Kidney (tissue), 14 donors: ENCODE measurements around the gene CES4A. TPM values are rescaled to one million over a fixed set of nuclear protein-coding genes. Genes with fewer than 3 reads are reported as not detected.

Source experiments
- DNase-seq, 5 donors: peaks; one replicate each; pipeline ENCODE4 v3.0.0-alpha.2; 2013 to 2020
- FAIRE-seq: peaks from 2 replicates; lab custom pipeline; 2012; peaks lifted over from hg19 to GRCh38; lab: Jason Lieb, UNC
- H3K27ac ChIP-seq, 2 donors: one replicate each; pipeline ENCODE4 v1.7.0; 2013; ENCODE audit warnings: low read depth in 2 of 2, low read length in 2 of 2, inconsistent platforms in 1 of 2
- H3K27me3 ChIP-seq: one replicate; pipeline ENCODE4 v1.7.1; 2013; ENCODE audit warnings: low read length, inconsistent platforms; ENCODE audit not compliant: control insufficient read depth, insufficient read depth
- H3K36me3 ChIP-seq, 3 donors: one replicate each; pipeline versions ENCODE4 v1.7.0 to v1.7.1; 2013; ENCODE audit warnings: low read length in 3 of 3, control low read depth in 1 of 3, inconsistent platforms in 1 of 3; ENCODE audit not compliant: insufficient read depth in 3 of 3, control insufficient read depth in 2 of 3
- H3K4me1 ChIP-seq, 3 donors: one replicate each; pipeline versions ENCODE4 v1.7.0 to v1.7.1; 2013; ENCODE audit warnings: low read length in 3 of 3, inconsistent platforms in 1 of 3, low read depth in 1 of 3; ENCODE audit not compliant: control insufficient read depth in 2 of 3, insufficient read depth in 2 of 3
- H3K4me3 ChIP-seq, 3 donors: one replicate each; pipeline versions ENCODE4 v1.7.0 to v1.8.1; 2013; ENCODE audit warnings: low read length in 3 of 3, control low read depth in 1 of 3, inconsistent platforms in 1 of 3
- H3K9ac ChIP-seq, 3 donors: one replicate each; pipeline versions ENCODE4 v1.7.0 to v1.7.1; 2013; ENCODE audit warnings: low read length in 3 of 3, control low read depth in 1 of 3, inconsistent platforms in 1 of 3
- H3K9me3 ChIP-seq, 3 donors: one replicate each; pipeline versions ENCODE4 v1.7.0 to v1.7.1; 2013; ENCODE audit warnings: low read length in 3 of 3, control low read depth in 1 of 3, inconsistent platforms in 1 of 3; ENCODE audit not compliant: control insufficient read depth in 2 of 3, insufficient read depth in 1 of 3
- intact Hi-C: fragments of 100-400 bp; cut with DNase I; formaldehyde crosslinking; loops from one replicate; pipeline ENCODE4 v1.11.1; 2022
- polyA plus RNA-seq: library from polyadenylated mRNA; stranded (reverse); fragments of 350-450 nt; fragmentation: Illumina TruSeq; extraction: RNeasy Lipid Tissue Mini Kit (QIAGEN cat#74804); gene quantifications from one replicate; pipeline ENCODE4 v1.2.3, GENCODE V29; 2014; ENCODE audit warnings: low read depth, low replicate concordance; ENCODE audit not compliant: insufficient read depth
- total RNA-seq: library from RNA; stranded (reverse); fragmentation: NEBNext Ultra II Directional; extraction: Animal tissue kit (Norgen Biotek cat#: 25700); gene quantifications from one replicate; pipeline ENCODE4 v1.2.1, GENCODE V29; 2021
- TF ChIP-seq, protein P1 (sequence below): IDR thresholded peaks from 3 replicates; pipeline ENCODE4 v1.5.1; 2012; ENCODE audit warnings: mild to moderate bottlenecking, moderate library complexity, borderline replicate concordance; ENCODE audit not compliant: insufficient read depth; ENCODE audit errors: extremely low read depth
- donor health status: control.
- donor health status: control.
- donor health status: control.
- donor health status: control.
- donor health status: control.
- donor health status: DM: yes; HTN: yes; CAD: no.
- donor health status: Normal renal cell carcinoma (clear cell type).

The CES4A gene
- total and polyA plus RNA-seq, 2 donors from 2014 or later = 14.9 to 31.7 TPM

DNA sequence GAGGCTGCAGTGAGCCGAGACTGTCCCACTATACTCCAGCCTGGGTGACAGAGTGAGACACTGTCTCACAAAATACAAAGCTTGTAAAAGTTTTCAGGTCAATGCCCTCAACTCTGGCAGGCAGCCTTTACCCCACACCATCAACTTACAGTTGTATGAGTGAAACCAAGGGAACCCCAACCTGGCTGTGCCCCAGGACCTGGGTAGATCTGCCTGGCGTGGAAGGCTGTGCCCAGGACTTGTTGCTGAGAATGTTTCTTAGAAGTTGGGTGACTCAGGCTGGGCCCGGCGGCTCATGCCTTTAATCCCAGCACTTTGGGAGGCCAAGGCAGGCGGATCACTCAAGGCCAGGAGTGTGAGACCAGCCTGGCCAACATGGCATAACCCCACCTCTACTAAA lies 19.5 kb upstream of the CES4A start:
- TF ChIP-seq, protein P1, sequence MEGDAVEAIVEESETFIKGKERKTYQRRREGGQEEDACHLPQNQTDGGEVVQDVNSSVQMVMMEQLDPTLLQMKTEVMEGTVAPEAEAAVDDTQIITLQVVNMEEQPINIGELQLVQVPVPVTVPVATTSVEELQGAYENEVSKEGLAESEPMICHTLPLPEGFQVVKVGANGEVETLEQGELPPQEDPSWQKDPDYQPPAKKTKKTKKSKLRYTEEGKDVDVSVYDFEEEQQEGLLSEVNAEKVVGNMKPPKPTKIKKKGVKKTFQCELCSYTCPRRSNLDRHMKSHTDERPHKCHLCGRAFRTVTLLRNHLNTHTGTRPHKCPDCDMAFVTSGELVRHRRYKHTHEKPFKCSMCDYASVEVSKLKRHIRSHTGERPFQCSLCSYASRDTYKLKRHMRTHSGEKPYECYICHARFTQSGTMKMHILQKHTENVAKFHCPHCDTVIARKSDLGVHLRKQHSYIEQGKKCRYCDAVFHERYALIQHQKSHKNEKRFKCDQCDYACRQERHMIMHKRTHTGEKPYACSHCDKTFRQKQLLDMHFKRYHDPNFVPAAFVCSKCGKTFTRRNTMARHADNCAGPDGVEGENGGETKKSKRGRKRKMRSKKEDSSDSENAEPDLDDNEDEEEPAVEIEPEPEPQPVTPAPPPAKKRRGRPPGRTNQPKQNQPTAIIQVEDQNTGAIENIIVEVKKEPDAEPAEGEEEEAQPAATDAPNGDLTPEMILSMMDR = no peak
- no peak for DNase-seq
- intact Hi-C loops = no loop called here

DNA sequence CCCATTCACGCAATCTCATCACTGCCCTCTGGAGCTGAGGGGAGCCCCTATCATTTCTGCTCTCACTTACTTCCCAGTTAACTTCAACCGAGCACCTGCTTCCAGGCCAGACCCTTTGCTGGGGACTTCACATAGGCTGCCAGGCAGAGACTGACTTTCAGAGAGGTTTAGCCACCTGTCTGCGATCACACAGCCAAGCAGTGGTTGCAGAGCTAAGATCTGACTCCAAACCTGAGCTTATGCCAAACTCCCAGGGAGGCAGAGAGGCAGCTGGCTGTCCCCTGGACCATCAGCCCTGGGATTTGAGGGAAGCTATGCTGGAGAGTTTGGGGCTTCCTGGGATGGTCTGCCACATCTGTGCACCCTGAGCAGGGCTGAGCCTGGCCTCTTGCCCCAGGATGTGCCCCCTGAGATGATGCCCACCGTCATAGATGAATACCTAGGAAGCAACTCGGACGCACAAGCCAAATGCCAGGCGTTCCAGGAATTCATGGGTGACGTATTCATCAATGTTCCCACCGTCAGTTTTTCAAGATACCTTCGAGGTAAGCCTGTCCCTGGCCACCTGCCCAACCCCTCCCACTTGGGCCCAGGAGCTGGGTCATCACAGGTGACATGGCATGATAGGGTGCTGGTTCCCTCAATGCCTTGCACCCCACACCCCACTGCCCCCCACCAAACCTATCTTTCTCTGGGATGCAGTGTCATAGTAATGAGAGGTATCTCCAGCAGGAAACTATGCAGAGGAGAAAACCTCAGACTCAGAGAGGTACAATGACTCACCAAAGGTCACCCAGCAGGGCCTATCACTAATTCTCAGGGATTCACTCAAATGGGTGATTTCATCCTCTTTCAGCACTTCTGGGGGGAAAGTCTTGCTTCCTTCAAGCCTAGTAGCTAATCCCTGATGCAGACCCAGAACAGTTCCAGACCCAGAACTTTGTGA lies 17.3 kb upstream of the CES4A start:
- TF ChIP-seq, protein P1 = no peak

More for the DNA sequence above, 19.5 kb upstream of the CES4A start:
- no peak for FAIRE-seq
- Histone ChIP-seq H3K27me3 (no peaks in the 10 kb centered on the region), H3K27ac (no peak overlapping the region), H3K36me3 (no peaks in the 10 kb centered on the region), H3K4me3 (no peak overlapping the region), H3K4me1 (peaks cover 0 to 3% (median under 1%) of the 10 kb centered on the region in 3 donors), H3K9ac (no peak overlapping the region), H3K9me3 (no peaks in the 10 kb centered on the region)

DNA sequence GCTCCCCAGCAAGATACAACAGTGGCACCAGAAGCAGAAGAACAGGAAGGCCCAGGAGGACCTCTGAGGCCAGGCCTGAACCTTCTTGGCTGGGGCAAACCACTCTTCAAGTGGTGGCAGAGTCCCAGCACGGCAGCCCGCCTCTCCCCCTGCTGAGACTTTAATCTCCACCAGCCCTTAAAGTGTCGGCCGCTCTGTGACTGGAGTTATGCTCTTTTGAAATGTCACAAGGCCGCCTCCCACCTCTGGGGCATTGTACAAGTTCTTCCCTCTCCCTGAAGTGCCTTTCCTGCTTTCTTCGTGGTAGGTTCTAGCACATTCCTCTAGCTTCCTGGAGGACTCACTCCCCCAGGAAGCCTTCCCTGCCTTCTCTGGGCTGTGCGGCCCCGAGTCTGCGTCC lies 15.4 kb upstream of the CES4A start:
- no peak for FAIRE-seq

More for the DNA sequence above, 17.3 kb upstream of the CES4A start:
- H3K4me1 ChIP-seq = no peaks in the 10 kb centered on the region
- DNase-seq (no peak), FAIRE-seq (no peak)
- H3K9ac ChIP-seq = no peak overlapping the region
- no peak overlapping the region for H3K4me3 ChIP-seq
- no peaks in the 10 kb centered on the region for H3K9me3 ChIP-seq
- no peaks in the 10 kb centered on the region for H3K27me3 ChIP-seq
- no peak overlapping the region for H3K27ac ChIP-seq
- no peaks in the 10 kb centered on the region for H3K36me3 ChIP-seq
- intact Hi-C loops = no loop called here

More for the DNA sequence above, 15.4 kb upstream of the CES4A start:
- Histone ChIP-seq H3K27ac (peak overlapping the region; percentile 32 to 42), H3K4me3 (no peak overlapping the region), H3K4me1 (peaks cover 0 to 5% (median 4%) of the 10 kb centered on the region in 3 donors), H3K9ac (no peak overlapping the region), H3K27me3 (no peaks in the 10 kb centered on the region), H3K9me3 (no peaks in the 10 kb centered on the region), H3K36me3 (no peaks in the 10 kb centered on the region)
- TF ChIP-seq, protein P1 = no peak
- DNase-seq = no peak
- intact Hi-C loops = no loop called here
